ENCODE measurements around the gene EP400.

- TF ChIP-seq CTCF (conservative IDR thresholded peaks at IDR 0.05 in 1 of 2, IDR thresholded peaks at IDR 0.05 in 1 of 2; ENCODE audit: low read depth in 1 of 2, low read length in 2 of 2) (no peak), EZH2 (IDR thresholded peaks at IDR 0.05; ENCODE audit: low read length, missing control alignments) (no peak)
These were observed 118.5 kb downstream of the EP400 start for GRCh38 chr12:132068250-132068649.
